Calu3 (cell line): ENCODE measurements around the gene PRPF38A. TPM values are rescaled to one million over a fixed set of nuclear protein-coding genes. Genes with fewer than 3 reads are reported as not detected.

Experiments
- BruUV-seq: library from RNA; stranded (reverse); fragments of 400-500 nt; replicated peaks from 2 replicates; lab custom pipeline; 2021; lab: Mats Ljungman, UMichigan
- CTCF ChIA-PET: fragments of 300-600 bp; sonication (Branson Sonifier 250); formaldehyde crosslinking; loops from one replicate; lab custom pipeline; 2022; ENCODE audit warnings: antibody characterized with exemption; lab: Charles Lee
- DNase-seq: peaks from one replicate; pipeline ENCODE4 v3.0.0; 2022
- H3K27ac Mint-ChIP-seq: one replicate; pipeline ENCODE4 v1.8.0; 2022; ENCODE audit warnings: mixed read lengths; ENCODE audit not compliant: unreplicated experiment
- H3K27me3 Mint-ChIP-seq: one replicate; pipeline ENCODE4 v1.8.0; 2022; ENCODE audit warnings: mixed read lengths; ENCODE audit not compliant: unreplicated experiment
- H3K36me3 Mint-ChIP-seq: one replicate; pipeline ENCODE4 v1.8.0; 2022; ENCODE audit warnings: mild to moderate bottlenecking, moderate library complexity, mixed read lengths; ENCODE audit not compliant: insufficient read depth, unreplicated experiment
- H3K4me1 Mint-ChIP-seq: one replicate; pipeline ENCODE4 v1.8.0; 2022; ENCODE audit warnings: mild to moderate bottlenecking, low read depth, mixed read lengths; ENCODE audit not compliant: unreplicated experiment
- H3K4me3 Mint-ChIP-seq: one replicate; pipeline ENCODE4 v1.8.0; 2022; ENCODE audit warnings: mild to moderate bottlenecking, low read depth, moderate library complexity, mixed read lengths; ENCODE audit not compliant: unreplicated experiment
- H3K9me3 Mint-ChIP-seq: one replicate; pipeline ENCODE4 v1.8.0; 2022; ENCODE audit warnings: low read depth, mixed read lengths; ENCODE audit not compliant: unreplicated experiment
- intact Hi-C: fragments of 100-400 bp; cut with micrococcal nuclease; formaldehyde crosslinking; loops from one replicate; pipeline ENCODE4 v1.10.0; 2022; ENCODE audit not compliant: unreplicated experiment
- total RNA-seq: library from RNA; stranded (reverse); gene quantifications from 2 replicates; pipeline ENCODE4 v1.2.3, GENCODE V29; 2022
- TF ChIP-seq, protein P1 (sequence below): fragments of 200-600 bp; IDR thresholded peaks from one replicate; pipeline ENCODE4 v1.8.0; 2022; ENCODE audit warnings: antibody characterized with exemption; ENCODE audit not compliant: unreplicated experiment

PRPF38A gene
- total RNA-seq, 1 experiment from 2014 or later: 52.4 TPM

- Mint-ChIP-seq H3K27ac (no peak overlapping the region), H3K9me3 (no peaks in the 10 kb centered on the region), H3K4me3 (no peak overlapping the region), H3K4me1 (no peaks in the 10 kb centered on the region), H3K27me3 (no peaks in the 10 kb centered on the region), H3K36me3 (peaks cover 73% of the 10 kb centered on the region)
- CTCF ChIA-PET: interaction anchor here (0.5 to 1.3 kb wide), 2 partner anchors 9 to 47 kb away, joined by 3 to 4 read pairs; partner anchors contain the start of genes ORC1 and PRPF38A
- TF ChIP-seq, protein P1, sequence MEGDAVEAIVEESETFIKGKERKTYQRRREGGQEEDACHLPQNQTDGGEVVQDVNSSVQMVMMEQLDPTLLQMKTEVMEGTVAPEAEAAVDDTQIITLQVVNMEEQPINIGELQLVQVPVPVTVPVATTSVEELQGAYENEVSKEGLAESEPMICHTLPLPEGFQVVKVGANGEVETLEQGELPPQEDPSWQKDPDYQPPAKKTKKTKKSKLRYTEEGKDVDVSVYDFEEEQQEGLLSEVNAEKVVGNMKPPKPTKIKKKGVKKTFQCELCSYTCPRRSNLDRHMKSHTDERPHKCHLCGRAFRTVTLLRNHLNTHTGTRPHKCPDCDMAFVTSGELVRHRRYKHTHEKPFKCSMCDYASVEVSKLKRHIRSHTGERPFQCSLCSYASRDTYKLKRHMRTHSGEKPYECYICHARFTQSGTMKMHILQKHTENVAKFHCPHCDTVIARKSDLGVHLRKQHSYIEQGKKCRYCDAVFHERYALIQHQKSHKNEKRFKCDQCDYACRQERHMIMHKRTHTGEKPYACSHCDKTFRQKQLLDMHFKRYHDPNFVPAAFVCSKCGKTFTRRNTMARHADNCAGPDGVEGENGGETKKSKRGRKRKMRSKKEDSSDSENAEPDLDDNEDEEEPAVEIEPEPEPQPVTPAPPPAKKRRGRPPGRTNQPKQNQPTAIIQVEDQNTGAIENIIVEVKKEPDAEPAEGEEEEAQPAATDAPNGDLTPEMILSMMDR: no peak
- no peak for DNase-seq
- no TSS peak for BruUV-seq
- intact Hi-C loops: no loop called here
Measured at GRCh38 chr1:52413410-52413989, 9.1 kb downstream of the PRPF38A start.

DNA sequence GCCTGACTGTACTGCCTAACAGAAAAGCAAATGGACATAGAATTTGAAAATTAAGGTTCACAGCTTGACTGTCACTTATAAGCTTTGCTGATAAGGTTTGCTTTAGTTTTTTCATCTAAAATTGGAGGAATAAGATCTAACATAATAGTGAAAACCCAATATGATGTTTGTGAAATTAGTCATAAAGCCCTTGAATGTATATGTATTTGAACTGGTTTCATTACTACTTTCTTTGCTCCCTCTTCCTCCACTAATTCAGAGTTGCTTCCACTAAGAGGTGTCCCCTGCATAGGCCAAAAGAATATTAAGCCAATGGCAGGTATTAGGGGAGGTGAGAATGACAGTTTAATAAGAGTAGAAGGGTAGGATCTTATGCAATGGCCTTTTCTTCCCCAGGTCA lies 10.5 kb downstream of the PRPF38A start:
- H3K4me1 Mint-ChIP-seq: no peaks in the 10 kb centered on the region
- no peaks in the 10 kb centered on the region for H3K27me3 Mint-ChIP-seq
- no peak overlapping the region for H3K4me3 Mint-ChIP-seq
- CTCF ChIA-PET: no interaction called here
- H3K27ac Mint-ChIP-seq: no peak overlapping the region
- intact Hi-C loops: no loop called here
- TF ChIP-seq, protein P1: no peak
- no peak for DNase-seq
- H3K9me3 Mint-ChIP-seq: no peaks in the 10 kb centered on the region
- H3K36me3 Mint-ChIP-seq: peaks cover 79% of the 10 kb centered on the region
- no TSS peak for BruUV-seq

GRCh38 chr1:52416811-52417210 lies 12.4 kb downstream of the PRPF38A start:
- Mint-ChIP-seq H3K4me3 (no peak overlapping the region), H3K9me3 (no peaks in the 10 kb centered on the region), H3K36me3 (peaks cover 69% of the 10 kb centered on the region), H3K27ac (no peak overlapping the region), H3K4me1 (no peaks in the 10 kb centered on the region), H3K27me3 (no peaks in the 10 kb centered on the region)
- CTCF ChIA-PET: no interaction called here
- intact Hi-C loops: loop anchor here (2.0 kb wide), 1 partner anchor 54 kb away; no protein-coding TSS in a partner anchor
- BruUV-seq: no TSS peak
- TF ChIP-seq, protein P1: no peak
- no peak for DNase-seq

DNA sequence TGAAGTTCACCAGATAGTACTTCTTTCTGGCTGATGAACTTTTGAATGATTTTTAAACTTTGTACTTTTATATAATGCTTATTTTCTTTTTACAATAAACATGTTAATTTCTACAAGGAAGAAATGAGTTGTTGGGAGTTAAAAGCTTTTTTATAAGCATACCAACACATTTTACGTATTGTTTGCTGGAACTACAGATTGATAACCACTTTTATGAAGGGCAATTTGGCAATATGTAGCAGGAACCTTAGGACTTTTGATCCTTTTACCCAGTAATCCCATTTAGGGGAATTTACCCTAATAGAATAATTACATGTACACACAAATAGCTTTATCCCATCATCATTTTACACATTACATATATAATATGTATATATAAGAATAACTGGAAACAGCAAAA lies 16.3 kb downstream of the PRPF38A start:
- no peaks in the 10 kb centered on the region for H3K4me1 Mint-ChIP-seq
- intact Hi-C loops: no loop called here
- BruUV-seq: no TSS peak

More for the DNA sequence above, 16.3 kb downstream of the PRPF38A start:
- TF ChIP-seq, protein P1: no peak
- no peak for DNase-seq
- no peaks in the 10 kb centered on the region for H3K27me3 Mint-ChIP-seq
- H3K4me3 Mint-ChIP-seq: no peak overlapping the region
- CTCF ChIA-PET: interaction anchor here (1.0 kb wide), 1 partner anchor 99 kb away, joined by 4 read pairs; no protein-coding TSS in a partner anchor
- H3K9me3 Mint-ChIP-seq: no peaks in the 10 kb centered on the region
- no peak overlapping the region for H3K27ac Mint-ChIP-seq
- peaks cover 51% of the 10 kb centered on the region for H3K36me3 Mint-ChIP-seq
